WERI-Rb-1 (cell line): Measurements from ENCODE around the gene CMC1.

ENCODE experiments used
- DNase-seq: peaks from one replicate; pipeline ENCODE4 v3.0.0-alpha.2; 2020
- H3K27ac ChIP-seq: fragments of 250-450 bp; sonication (Bioruptor Pico); 2 replicates; pipeline ENCODE4 v1.5.1; 2020; ENCODE audit warnings: mild to moderate bottlenecking, moderate library complexity
- H3K27me3 ChIP-seq: fragments of 250-450 bp; sonication (Bioruptor Pico); 2 replicates; pipeline ENCODE4 v1.5.1; 2021; ENCODE audit warnings: mild to moderate bottlenecking, low read depth, moderate library complexity; ENCODE audit not compliant: insufficient read depth, severe bottlenecking
- H3K36me3 ChIP-seq: fragments of 250-450 bp; sonication (Bioruptor Pico); 2 replicates; pipeline ENCODE4 v1.5.1; 2020; ENCODE audit warnings: mild to moderate bottlenecking, moderate library complexity
- H3K4me3 ChIP-seq: 2 replicates; pipeline ENCODE4 v1.5.1; 2011; ENCODE audit warnings: low read depth, mild to moderate bottlenecking, control low read depth, low read length
- H3K9me3 ChIP-seq: fragments of 250-450 bp; sonication (Bioruptor Pico); 2 replicates; pipeline ENCODE4 v1.5.1; 2021; ENCODE audit warnings: mild to moderate bottlenecking, moderate library complexity; ENCODE audit not compliant: severe bottlenecking
- TF ChIP-seq, protein P1 (sequence below): IDR thresholded peaks from 2 replicates; pipeline ENCODE4 v1.5.1; 2011; ENCODE audit warnings: low read depth, mild to moderate bottlenecking, control low read depth, inconsistent platforms, low read length

CMC1 gene

GRCh38 chr3:28239108-28239507 is 2.3 kb upstream of the CMC1 start:
- Histone ChIP-seq H3K27ac (no peak overlapping the region), H3K27me3 (no peaks in the 10 kb centered on the region), H3K36me3 (no peaks in the 10 kb centered on the region; the same call in 1 of the 2 replicates), H3K4me3 (no peak overlapping the region), H3K9me3 (no peaks in the 10 kb centered on the region)
- no peak for DNase-seq
- TF ChIP-seq, protein P1, sequence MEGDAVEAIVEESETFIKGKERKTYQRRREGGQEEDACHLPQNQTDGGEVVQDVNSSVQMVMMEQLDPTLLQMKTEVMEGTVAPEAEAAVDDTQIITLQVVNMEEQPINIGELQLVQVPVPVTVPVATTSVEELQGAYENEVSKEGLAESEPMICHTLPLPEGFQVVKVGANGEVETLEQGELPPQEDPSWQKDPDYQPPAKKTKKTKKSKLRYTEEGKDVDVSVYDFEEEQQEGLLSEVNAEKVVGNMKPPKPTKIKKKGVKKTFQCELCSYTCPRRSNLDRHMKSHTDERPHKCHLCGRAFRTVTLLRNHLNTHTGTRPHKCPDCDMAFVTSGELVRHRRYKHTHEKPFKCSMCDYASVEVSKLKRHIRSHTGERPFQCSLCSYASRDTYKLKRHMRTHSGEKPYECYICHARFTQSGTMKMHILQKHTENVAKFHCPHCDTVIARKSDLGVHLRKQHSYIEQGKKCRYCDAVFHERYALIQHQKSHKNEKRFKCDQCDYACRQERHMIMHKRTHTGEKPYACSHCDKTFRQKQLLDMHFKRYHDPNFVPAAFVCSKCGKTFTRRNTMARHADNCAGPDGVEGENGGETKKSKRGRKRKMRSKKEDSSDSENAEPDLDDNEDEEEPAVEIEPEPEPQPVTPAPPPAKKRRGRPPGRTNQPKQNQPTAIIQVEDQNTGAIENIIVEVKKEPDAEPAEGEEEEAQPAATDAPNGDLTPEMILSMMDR = no peak

GRCh38 chr3:28240441-28240840 is 978 bp upstream of the CMC1 start:
- H3K4me3 ChIP-seq = peak overlapping the region; percentile 83
- peak overlapping the region; percentile 78 for H3K27ac ChIP-seq
- no peaks in the 10 kb centered on the region; the same call in 1 of the 2 replicates for H3K36me3 ChIP-seq
- no peaks in the 10 kb centered on the region for H3K9me3 ChIP-seq
- TF ChIP-seq, protein P1 = no peak
- H3K27me3 ChIP-seq = no peaks in the 10 kb centered on the region
- peak; percentile 62 for DNase-seq

GRCh38 chr3:28242519-28242918 is 1.1 kb downstream of the CMC1 start:
- no peaks in the 10 kb centered on the region for H3K9me3 ChIP-seq
- no peaks in the 10 kb centered on the region for H3K27me3 ChIP-seq
- H3K4me3 ChIP-seq = peak overlapping the region; percentile 83
- no peak for DNase-seq
- TF ChIP-seq, protein P1 = no peak
- H3K36me3 ChIP-seq = no peaks in the 10 kb centered on the region; the same call in 1 of the 2 replicates
- no peak overlapping the region for H3K27ac ChIP-seq

GRCh38 chr3:28243424-28244106 is 2.1 kb downstream of the CMC1 start:
- TF ChIP-seq, protein P1 = no peak
- H3K9me3 ChIP-seq = no peaks in the 10 kb centered on the region
- H3K27me3 ChIP-seq = no peaks in the 10 kb centered on the region
- no peak overlapping the region for H3K4me3 ChIP-seq
- H3K36me3 ChIP-seq = no peaks in the 10 kb centered on the region; the same call in 1 of the 2 replicates
- H3K27ac ChIP-seq = no peak overlapping the region
- DNase-seq = no peak

GRCh38 chr3:28244491-28244890 is 3.1 kb downstream of the CMC1 start:
- no peaks in the 10 kb centered on the region for H3K27me3 ChIP-seq
- no peak overlapping the region for H3K4me3 ChIP-seq
- no peak for DNase-seq
- no peaks in the 10 kb centered on the region for H3K9me3 ChIP-seq
- H3K36me3 ChIP-seq = no peaks in the 10 kb centered on the region; the same call in 1 of the 2 replicates
- TF ChIP-seq, protein P1 = no peak
- no peak overlapping the region for H3K27ac ChIP-seq

DNA sequence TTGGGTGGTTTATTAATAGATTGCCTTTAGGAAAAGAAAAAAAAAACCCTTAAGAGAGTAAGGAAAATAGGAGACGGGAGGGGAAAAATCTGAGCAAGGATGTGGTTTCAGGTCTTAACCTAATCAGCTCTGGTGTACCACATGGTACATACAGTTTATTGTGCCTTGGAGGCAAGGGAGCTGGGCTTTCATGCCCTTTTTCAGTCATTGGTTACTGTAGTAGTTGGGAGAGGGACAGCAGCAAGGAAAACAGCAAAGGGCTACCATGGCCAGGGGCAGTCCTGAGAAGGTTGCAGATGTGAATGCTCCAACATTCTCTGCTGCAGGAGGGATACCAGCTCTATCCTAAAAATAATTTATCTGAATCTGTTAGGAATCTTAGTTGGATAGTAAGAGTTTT is 5.9 kb downstream of the CMC1 start:
- Histone ChIP-seq H3K27ac (no peak overlapping the region), H3K9me3 (no peaks in the 10 kb centered on the region), H3K27me3 (no peaks in the 10 kb centered on the region), H3K4me3 (no peak overlapping the region), H3K36me3 (no peaks in the 10 kb centered on the region; the same call in 1 of the 2 replicates)
- TF ChIP-seq, protein P1 = no peak
- no peak for DNase-seq
